HG02938 (cell line): Measurements from ENCODE around the gene CEMIP2.

Experiments
- ATAC-seq: cut with Tn5 transposase; IDR thresholded peaks from one replicate; pipeline ENCODE4 v1.9.1; 2021; ENCODE audit warnings: mild to moderate bottlenecking, moderate library complexity; ENCODE audit not compliant: unreplicated experiment

CEMIP2 gene

GRCh38 chr9:71778085-71778484 is 9.8 kb upstream of the CEMIP2 start:
- no peak for ATAC-seq

- ATAC-seq, result peak; percentile 80
Observed at GRCh38 chr9:71774920-71775319, 6.6 kb upstream of the CEMIP2 start.

- no peak for ATAC-seq
Observed at GRCh38 chr9:71772726-71773125, 4.4 kb upstream of the CEMIP2 start.

GRCh38 chr9:71770170-71770569 is 1.9 kb upstream of the CEMIP2 start:
- no peak for ATAC-seq

- ATAC-seq, result peak; percentile 27
Observed at GRCh38 chr9:71769175-71770161, 1.2 kb upstream of the CEMIP2 start.

GRCh38 chr9:71767776-71768321 is 464 bp downstream of the CEMIP2 start:
- ATAC-seq, result no peak

- no peak for ATAC-seq
Observed at GRCh38 chr9:71767163-71767775, 1.0 kb downstream of the CEMIP2 start.

- peak; percentile 26 for ATAC-seq
Observed at GRCh38 chr9:71766663-71767062, 1.6 kb downstream of the CEMIP2 start.

GRCh38 chr9:71765693-71766092 is 2.6 kb downstream of the CEMIP2 start:
- no peak for ATAC-seq

GRCh38 chr9:71764891-71765290 is 3.4 kb downstream of the CEMIP2 start:
- no peak for ATAC-seq

GRCh38 chr9:71764463-71764862 is 3.9 kb downstream of the CEMIP2 start:
- no peak for ATAC-seq

- ATAC-seq, result no peak
Observed at GRCh38 chr9:71763832-71764231, 4.5 kb downstream of the CEMIP2 start.

GRCh38 chr9:71762900-71763653 is 5.2 kb downstream of the CEMIP2 start:
- no peak for ATAC-seq

GRCh38 chr9:71761938-71762353 is 6.4 kb downstream of the CEMIP2 start:
- no peak for ATAC-seq

- ATAC-seq, result no peak
Observed at GRCh38 chr9:71760901-71761300, 7.4 kb downstream of the CEMIP2 start.

- no peak for ATAC-seq
Observed at GRCh38 chr9:71758785-71759184, 9.5 kb downstream of the CEMIP2 start.

GRCh38 chr9:71758277-71758676 is 10.0 kb downstream of the CEMIP2 start:
- no peak for ATAC-seq

GRCh38 chr9:71756753-71757152 is 11.6 kb downstream of the CEMIP2 start:
- no peak for ATAC-seq

- no peak for ATAC-seq
Observed at GRCh38 chr9:71755869-71756268, 12.4 kb downstream of the CEMIP2 start.

GRCh38 chr9:71755230-71755629 is 13.1 kb downstream of the CEMIP2 start:
- no peak for ATAC-seq

- no peak for ATAC-seq
Observed at GRCh38 chr9:71754151-71754550, 14.2 kb downstream of the CEMIP2 start.
